Measurements from ENCODE around the gene ERC2.

The ERC2 gene

GRCh38 chr3:55526332-55527030 is 941.8 kb downstream of the ERC2 start:
- H3K4me3 ChIP-seq (ENCODE audit: low read depth, low read length), result no peak overlapping the region
- DNase-seq (ENCODE audit: low read depth), result no peak
- TF ChIP-seq CTCF (IDR thresholded peaks at IDR 0.05; ENCODE audit: low read depth, low read length), result no peak
- TF ChIP-seq MYC (IDR thresholded peaks at IDR 0.05; ENCODE audit: low read depth, low read length), result no peak
- no peak for TF ChIP-seq MAX (IDR thresholded peaks at IDR 0.05; ENCODE audit: low read depth, low read length)
- TF ChIP-seq POLR2A (IDR thresholded peaks at IDR 0.05; ENCODE audit: extremely low read depth, insufficient read length), result no peak

- no peak overlapping the region for H3K4me3 ChIP-seq (ENCODE audit: low read depth, low read length)
- TF ChIP-seq POLR2A (IDR thresholded peaks at IDR 0.05; ENCODE audit: extremely low read depth, insufficient read length), result no peak
- no peak for TF ChIP-seq MYC (IDR thresholded peaks at IDR 0.05; ENCODE audit: low read depth, low read length)
- TF ChIP-seq CTCF (IDR thresholded peaks at IDR 0.05; ENCODE audit: low read depth, low read length), result no peak
- TF ChIP-seq MAX (IDR thresholded peaks at IDR 0.05; ENCODE audit: low read depth, low read length), result no peak
- DNase-seq (ENCODE audit: low read depth), result no peak
These were observed 942.8 kb downstream of the ERC2 start for GRCh38 chr3:55525436-55525835.

GRCh38 chr3:55524565-55525244 is 943.6 kb downstream of the ERC2 start:
- DNase-seq (ENCODE audit: low read depth), result no peak
- no peak overlapping the region for H3K4me3 ChIP-seq (ENCODE audit: low read depth, low read length)
- TF ChIP-seq MAX (IDR thresholded peaks at IDR 0.05; ENCODE audit: low read depth, low read length) (no peak), CTCF (IDR thresholded peaks at IDR 0.05; ENCODE audit: low read depth, low read length) (no peak), POLR2A (IDR thresholded peaks at IDR 0.05; ENCODE audit: extremely low read depth, insufficient read length) (no peak), MYC (IDR thresholded peaks at IDR 0.05; ENCODE audit: low read depth, low read length) (no peak)

- DNase-seq (ENCODE audit: low read depth), result no peak
- TF ChIP-seq MAX (IDR thresholded peaks at IDR 0.05; ENCODE audit: low read depth, low read length), result no peak
- TF ChIP-seq POLR2A (IDR thresholded peaks at IDR 0.05; ENCODE audit: extremely low read depth, insufficient read length), result no peak
- TF ChIP-seq MYC (IDR thresholded peaks at IDR 0.05; ENCODE audit: low read depth, low read length), result no peak
- no peak for TF ChIP-seq CTCF (IDR thresholded peaks at IDR 0.05; ENCODE audit: low read depth, low read length)
- H3K4me3 ChIP-seq (ENCODE audit: low read depth, low read length), result no peak overlapping the region
These were observed 944.8 kb downstream of the ERC2 start for GRCh38 chr3:55523471-55523870.

- DNase-seq (ENCODE audit: low read depth), result peak; percentile 4
- TF ChIP-seq MYC (IDR thresholded peaks at IDR 0.05; ENCODE audit: low read depth, low read length), result no peak
- no peak for TF ChIP-seq CTCF (IDR thresholded peaks at IDR 0.05; ENCODE audit: low read depth, low read length)
- TF ChIP-seq MAX (IDR thresholded peaks at IDR 0.05; ENCODE audit: low read depth, low read length), result no peak
- no peak for TF ChIP-seq POLR2A (IDR thresholded peaks at IDR 0.05; ENCODE audit: extremely low read depth, insufficient read length)
- H3K4me3 ChIP-seq (ENCODE audit: low read depth, low read length), result no peak overlapping the region
These were observed 946.4 kb downstream of the ERC2 start for GRCh38 chr3:55521738-55522421.

All from NB4 (cell line).